Small intestine (tissue), 7 donors: Measurements from ENCODE around the gene C10orf95. TPM values are rescaled to one million over a fixed set of nuclear protein-coding genes. Genes with fewer than 3 reads are reported as not detected.

Experiments used
- DNase-seq, 2 donors: peaks; one replicate each; pipeline versions ENCODE4 v3.0.0 to v3.0.0-alpha.2; 2013
- FAIRE-seq: peaks from 2 replicates; lab custom pipeline; 2012; peaks lifted over from hg19 to GRCh38; lab: Jason Lieb, UNC
- H3K27ac ChIP-seq, 3 donors: one replicate each; pipeline ENCODE4 v1.5.1; 2013; ENCODE audit warnings: low read length in 2 of 3, mild to moderate bottlenecking in 2 of 3, control low read depth in 1 of 3, inconsistent platforms in 1 of 3, low read depth in 1 of 3, moderate library complexity in 1 of 3
- H3K27me3 ChIP-seq, 3 donors: one replicate each; pipeline ENCODE4 v1.6.1; 2013; ENCODE audit warnings: low read length in 3 of 3, inconsistent platforms in 1 of 3; ENCODE audit not compliant: control insufficient read depth in 3 of 3, insufficient read depth in 3 of 3
- H3K36me3 ChIP-seq, 3 donors: one replicate each; pipeline ENCODE4 v1.6.1; 2013; ENCODE audit warnings: low read length in 3 of 3, inconsistent platforms in 1 of 3, low read depth in 1 of 3, mild to moderate bottlenecking in 1 of 3, moderate library complexity in 1 of 3; ENCODE audit not compliant: control insufficient read depth in 3 of 3, insufficient read depth in 2 of 3
- H3K4me1 ChIP-seq, 3 donors: one replicate each; pipeline ENCODE4 v1.6.1; 2013; ENCODE audit warnings: low read length in 2 of 3, inconsistent platforms in 1 of 3, low read depth in 1 of 3, mild to moderate bottlenecking in 1 of 3, moderate library complexity in 1 of 3; ENCODE audit not compliant: control insufficient read depth in 3 of 3, insufficient read depth in 2 of 3
- H3K4me3 ChIP-seq, 3 donors: one replicate each; pipeline ENCODE4 v1.5.1; 2013; ENCODE audit warnings: low read length in 3 of 3, control low read depth in 1 of 3, inconsistent platforms in 1 of 3, low read depth in 1 of 3, mild to moderate bottlenecking in 1 of 3, moderate library complexity in 1 of 3
- H3K9me3 ChIP-seq, 2 donors: one replicate each; pipeline ENCODE4 v1.6.1; 2013; ENCODE audit warnings: low read depth in 1 of 2, low read length in 1 of 2; ENCODE audit not compliant: control insufficient read depth in 2 of 2, insufficient read depth in 1 of 2
- WGBS, 3 donors: extraction: QIAGEN DNeasy Blood & Tissue Kit; methylation state at CpG; one replicate each; pipeline ENCODE4 v1.1.7; 2013; 5-methylcytosine and 5-hydroxymethylcytosine counted together
- polyA plus RNA-seq, 4 donors: library from polyadenylated mRNA; stranded (reverse) in 3 of 4; unstranded in 1 of 4; fragments of 200-250 nt in 3 of 4; fragments of 120-200 nt in 1 of 4; gene quantifications; one replicate each; pipeline versions ENCODE4 v1.2.1 to v1.2.3, GENCODE V29; 2013
- donor health status: healthy with polysubstance abuse.
- donor health status: control.
- donor health status: control.
- donor health status: Bipolar disorder and iron deficiency.
- donor health status: healthy.

The C10orf95 gene
- polyA plus RNA-seq, 4 donors, result 0.61 to 3.8 TPM; not detected in 2

- FAIRE-seq (no peak), DNase-seq (peak; percentile 27 to 31)
- H3K36me3 ChIP-seq, result no peaks in the 10 kb centered on the region
- peak overlapping the region in 2 of 3 donors; percentile 3 to 75 for H3K27ac ChIP-seq
- H3K27me3 ChIP-seq, result no peaks in the 10 kb centered on the region
- peak overlapping the region in 2 of 3 donors; percentile 10 to 26 for H3K4me3 ChIP-seq
- H3K9me3 ChIP-seq, result no peaks in the 10 kb centered on the region
- H3K4me1 ChIP-seq, result peaks cover 0 to 38% (median 0%) of the 10 kb centered on the region in 3 donors
- 8 to 11% (median 8%) methylated on average over 11 to 14 of the region's 14 CpGs for WGBS, 3 donors
Measured at GRCh38 chr10:102435529-102436233, 15.7 kb downstream of the C10orf95 start.

- Histone ChIP-seq H3K4me1 (peaks cover 0 to 38% (median 0%) of the 10 kb centered on the region in 3 donors), H3K9me3 (no peaks in the 10 kb centered on the region), H3K4me3 (no peak overlapping the region), H3K27ac (peak overlapping the region in 2 of 3 donors; percentile 3 to 75), H3K36me3 (no peaks in the 10 kb centered on the region), H3K27me3 (no peaks in the 10 kb centered on the region)
- 58 to 77% (median 66%) methylated on average over 5 of the region's 5 CpGs for WGBS, 3 donors
- no peak for DNase-seq
- FAIRE-seq, result no peak
Measured at GRCh38 chr10:102435133-102435497, 16.2 kb downstream of the C10orf95 start.

- DNase-seq (peak in 1 of 2 donors; percentile 69), FAIRE-seq (no peak)
- Histone ChIP-seq H3K4me1 (peaks cover 0 to 38% (median 0%) of the 10 kb centered on the region in 3 donors), H3K27ac (peak overlapping the region in 2 of 3 donors; percentile 3 to 75), H3K9me3 (no peaks in the 10 kb centered on the region), H3K4me3 (no peak overlapping the region), H3K27me3 (no peaks in the 10 kb centered on the region), H3K36me3 (peaks cover 0 to 2% (median 0%) of the 10 kb centered on the region in 3 donors)
- WGBS, 3 donors, result 29 to 32% (median 32%) methylated on average over 5 to 9 of the region's 9 CpGs
Measured at GRCh38 chr10:102434394-102435132, 16.8 kb downstream of the C10orf95 start.

- Histone ChIP-seq H3K27me3 (no peaks in the 10 kb centered on the region), H3K27ac (no peak overlapping the region), H3K36me3 (peaks cover 0 to 4% (median 0%) of the 10 kb centered on the region in 3 donors), H3K4me1 (peaks cover 0 to 38% (median 0%) of the 10 kb centered on the region in 3 donors), H3K9me3 (no peaks in the 10 kb centered on the region), H3K4me3 (no peak overlapping the region)
- no peak for DNase-seq
- no peak for FAIRE-seq
- 52 to 63% (median 61%) methylated on average over 5 of the region's 5 CpGs for WGBS, 3 donors
Measured at GRCh38 chr10:102433619-102434046, 17.7 kb downstream of the C10orf95 start.

- no peaks in the 10 kb centered on the region for H3K27me3 ChIP-seq
- peaks cover 0 to 38% (median 0%) of the 10 kb centered on the region in 3 donors for H3K4me1 ChIP-seq
- peaks cover 0 to 10% (median 0%) of the 10 kb centered on the region in 3 donors for H3K36me3 ChIP-seq
- peak within 1 kb of the TSS; percentile 73 to 88 (median 78) for H3K4me3 ChIP-seq
- DNase-seq (peak; percentile 97 to 98), FAIRE-seq (no peak)
- H3K27ac ChIP-seq, result peak within 1 kb of the TSS in 2 of 3 donors; percentile 68 to 69
- H3K9me3 ChIP-seq, result no peaks in the 10 kb centered on the region
- WGBS, 3 donors, result 0 to 1% (median 1%) methylated on average over 46 to 52 of the region's 52 CpGs
Measured at GRCh38 chr10:102432162-102432950, 19.0 kb downstream of the C10orf95 start, which contains the start of gene CUEDC2. Gene CUEDC2, minus strand, starts transcription at chr10:102432574. Its CDS starts 7,386 bp downstream, at chr10:102425188.

GRCh38 chr10:102431452-102432124 lies 19.8 kb downstream of the C10orf95 start:
- Histone ChIP-seq H3K4me3 (peak overlapping the region; percentile 26 to 88 (median 73)), H3K27me3 (no peaks in the 10 kb centered on the region), H3K27ac (peak overlapping the region in 2 of 3 donors; percentile 68 to 69), H3K4me1 (peaks cover 0 to 38% (median 0%) of the 10 kb centered on the region in 3 donors), H3K36me3 (peaks cover 0 to 12% (median 0%) of the 10 kb centered on the region in 3 donors), H3K9me3 (no peaks in the 10 kb centered on the region)
- DNase-seq (no peak), FAIRE-seq (no peak)
- WGBS, 3 donors, result 11 to 16% (median 12%) methylated on average over 4 of the region's 4 CpGs

GRCh38 chr10:102429468-102429867 lies 21.9 kb downstream of the C10orf95 start:
- Histone ChIP-seq H3K36me3 (peaks cover 0 to 26% (median 0%) of the 10 kb centered on the region in 3 donors), H3K27ac (no peak overlapping the region), H3K9me3 (no peaks in the 10 kb centered on the region), H3K27me3 (no peaks in the 10 kb centered on the region), H3K4me3 (no peak overlapping the region), H3K4me1 (peaks cover 0 to 18% (median 0%) of the 10 kb centered on the region in 3 donors)
- 89 to 96% (median 91%) methylated on average over 8 of the region's 8 CpGs for WGBS, 3 donors
- FAIRE-seq (no peak), DNase-seq (no peak)
